ENCODE results near the gene LIN52. TPM values are rescaled to one million over a fixed set of nuclear protein-coding genes. Genes with fewer than 3 reads are reported as not detected.

LIN52 gene
- total and polyA plus RNA-seq, 2 of the 8 experiments (the other 6 are each of a cell fraction or from before 2014, with no cell fraction given): 6.8 to 11.6 TPM

- TF ChIP-seq, protein P1, sequence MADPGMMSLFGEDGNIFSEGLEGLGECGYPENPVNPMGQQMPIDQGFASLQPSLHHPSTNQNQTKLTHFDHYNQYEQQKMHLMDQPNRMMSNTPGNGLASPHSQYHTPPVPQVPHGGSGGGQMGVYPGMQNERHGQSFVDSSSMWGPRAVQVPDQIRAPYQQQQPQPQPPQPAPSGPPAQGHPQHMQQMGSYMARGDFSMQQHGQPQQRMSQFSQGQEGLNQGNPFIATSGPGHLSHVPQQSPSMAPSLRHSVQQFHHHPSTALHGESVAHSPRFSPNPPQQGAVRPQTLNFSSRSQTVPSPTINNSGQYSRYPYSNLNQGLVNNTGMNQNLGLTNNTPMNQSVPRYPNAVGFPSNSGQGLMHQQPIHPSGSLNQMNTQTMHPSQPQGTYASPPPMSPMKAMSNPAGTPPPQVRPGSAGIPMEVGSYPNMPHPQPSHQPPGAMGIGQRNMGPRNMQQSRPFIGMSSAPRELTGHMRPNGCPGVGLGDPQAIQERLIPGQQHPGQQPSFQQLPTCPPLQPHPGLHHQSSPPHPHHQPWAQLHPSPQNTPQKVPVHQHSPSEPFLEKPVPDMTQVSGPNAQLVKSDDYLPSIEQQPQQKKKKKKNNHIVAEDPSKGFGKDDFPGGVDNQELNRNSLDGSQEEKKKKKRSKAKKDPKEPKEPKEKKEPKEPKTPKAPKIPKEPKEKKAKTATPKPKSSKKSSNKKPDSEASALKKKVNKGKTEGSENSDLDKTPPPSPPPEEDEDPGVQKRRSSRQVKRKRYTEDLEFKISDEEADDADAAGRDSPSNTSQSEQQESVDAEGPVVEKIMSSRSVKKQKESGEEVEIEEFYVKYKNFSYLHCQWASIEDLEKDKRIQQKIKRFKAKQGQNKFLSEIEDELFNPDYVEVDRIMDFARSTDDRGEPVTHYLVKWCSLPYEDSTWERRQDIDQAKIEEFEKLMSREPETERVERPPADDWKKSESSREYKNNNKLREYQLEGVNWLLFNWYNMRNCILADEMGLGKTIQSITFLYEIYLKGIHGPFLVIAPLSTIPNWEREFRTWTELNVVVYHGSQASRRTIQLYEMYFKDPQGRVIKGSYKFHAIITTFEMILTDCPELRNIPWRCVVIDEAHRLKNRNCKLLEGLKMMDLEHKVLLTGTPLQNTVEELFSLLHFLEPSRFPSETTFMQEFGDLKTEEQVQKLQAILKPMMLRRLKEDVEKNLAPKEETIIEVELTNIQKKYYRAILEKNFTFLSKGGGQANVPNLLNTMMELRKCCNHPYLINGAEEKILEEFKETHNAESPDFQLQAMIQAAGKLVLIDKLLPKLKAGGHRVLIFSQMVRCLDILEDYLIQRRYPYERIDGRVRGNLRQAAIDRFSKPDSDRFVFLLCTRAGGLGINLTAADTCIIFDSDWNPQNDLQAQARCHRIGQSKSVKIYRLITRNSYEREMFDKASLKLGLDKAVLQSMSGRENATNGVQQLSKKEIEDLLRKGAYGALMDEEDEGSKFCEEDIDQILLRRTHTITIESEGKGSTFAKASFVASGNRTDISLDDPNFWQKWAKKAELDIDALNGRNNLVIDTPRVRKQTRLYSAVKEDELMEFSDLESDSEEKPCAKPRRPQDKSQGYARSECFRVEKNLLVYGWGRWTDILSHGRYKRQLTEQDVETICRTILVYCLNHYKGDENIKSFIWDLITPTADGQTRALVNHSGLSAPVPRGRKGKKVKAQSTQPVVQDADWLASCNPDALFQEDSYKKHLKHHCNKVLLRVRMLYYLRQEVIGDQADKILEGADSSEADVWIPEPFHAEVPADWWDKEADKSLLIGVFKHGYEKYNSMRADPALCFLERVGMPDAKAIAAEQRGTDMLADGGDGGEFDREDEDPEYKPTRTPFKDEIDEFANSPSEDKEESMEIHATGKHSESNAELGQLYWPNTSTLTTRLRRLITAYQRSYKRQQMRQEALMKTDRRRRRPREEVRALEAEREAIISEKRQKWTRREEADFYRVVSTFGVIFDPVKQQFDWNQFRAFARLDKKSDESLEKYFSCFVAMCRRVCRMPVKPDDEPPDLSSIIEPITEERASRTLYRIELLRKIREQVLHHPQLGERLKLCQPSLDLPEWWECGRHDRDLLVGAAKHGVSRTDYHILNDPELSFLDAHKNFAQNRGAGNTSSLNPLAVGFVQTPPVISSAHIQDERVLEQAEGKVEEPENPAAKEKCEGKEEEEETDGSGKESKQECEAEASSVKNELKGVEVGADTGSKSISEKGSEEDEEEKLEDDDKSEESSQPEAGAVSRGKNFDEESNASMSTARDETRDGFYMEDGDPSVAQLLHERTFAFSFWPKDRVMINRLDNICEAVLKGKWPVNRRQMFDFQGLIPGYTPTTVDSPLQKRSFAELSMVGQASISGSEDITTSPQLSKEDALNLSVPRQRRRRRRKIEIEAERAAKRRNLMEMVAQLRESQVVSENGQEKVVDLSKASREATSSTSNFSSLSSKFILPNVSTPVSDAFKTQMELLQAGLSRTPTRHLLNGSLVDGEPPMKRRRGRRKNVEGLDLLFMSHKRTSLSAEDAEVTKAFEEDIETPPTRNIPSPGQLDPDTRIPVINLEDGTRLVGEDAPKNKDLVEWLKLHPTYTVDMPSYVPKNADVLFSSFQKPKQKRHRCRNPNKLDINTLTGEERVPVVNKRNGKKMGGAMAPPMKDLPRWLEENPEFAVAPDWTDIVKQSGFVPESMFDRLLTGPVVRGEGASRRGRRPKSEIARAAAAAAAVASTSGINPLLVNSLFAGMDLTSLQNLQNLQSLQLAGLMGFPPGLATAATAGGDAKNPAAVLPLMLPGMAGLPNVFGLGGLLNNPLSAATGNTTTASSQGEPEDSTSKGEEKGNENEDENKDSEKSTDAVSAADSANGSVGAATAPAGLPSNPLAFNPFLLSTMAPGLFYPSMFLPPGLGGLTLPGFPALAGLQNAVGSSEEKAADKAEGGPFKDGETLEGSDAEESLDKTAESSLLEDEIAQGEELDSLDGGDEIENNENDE (IDR thresholded peaks at IDR 0.05; ENCODE audit: insufficient replicate concordance, low read length): no peak
- TF ChIP-seq SRF (IDR thresholded peaks at IDR 0.05; ENCODE audit: low read depth, low read length) (no peak), HDAC6 (IDR thresholded peaks at IDR 0.05; ENCODE audit: low read depth, low read length) (no peak), JUND (IDR thresholded peaks at IDR 0.05; ENCODE audit: low read length) (no peak), RNF2 (IDR thresholded peaks at IDR 0.05; ENCODE audit: borderline replicate concordance, low read depth, low read length, missing control alignments, poor library complexity, severe bottlenecking) (no peak), BCL11A (IDR thresholded peaks at IDR 0.05; ENCODE audit: low read depth in 2 of 2, low read length in 2 of 2) (no peak), ATF2 (IDR thresholded peaks at IDR 0.05; ENCODE audit: low read length) (no peak)
These were observed 134.8 kb downstream of the LIN52 start (continued) for GRCh38 chr14:74219277-74220205.

Measured in H1 (cell line).